Kidney (tissue), 14 donors: ENCODE results near the gene AGER. TPM values are rescaled to one million over a fixed set of nuclear protein-coding genes. Genes with fewer than 3 reads are reported as not detected.
A peak's percentile ranks its signal among the peaks of the same experiment; 100 is the strongest.

Experiments used
- DNase-seq, 5 donors: peaks; one replicate each; pipeline ENCODE4 v3.0.0-alpha.2; 2013 to 2020
- FAIRE-seq: peaks from 2 replicates; lab custom pipeline; 2012; peaks lifted over from hg19 to GRCh38; lab: Jason Lieb, UNC
- H3K27ac ChIP-seq, 2 donors: one replicate each; pipeline ENCODE4 v1.7.0; 2013; ENCODE audit warnings: low read depth in 2 of 2, low read length in 2 of 2, inconsistent platforms in 1 of 2
- H3K27me3 ChIP-seq: one replicate; pipeline ENCODE4 v1.7.1; 2013; ENCODE audit warnings: low read length, inconsistent platforms; ENCODE audit not compliant: control insufficient read depth, insufficient read depth
- H3K36me3 ChIP-seq, 3 donors: one replicate each; pipeline versions ENCODE4 v1.7.0 to v1.7.1; 2013; ENCODE audit warnings: low read length in 3 of 3, control low read depth in 1 of 3, inconsistent platforms in 1 of 3; ENCODE audit not compliant: insufficient read depth in 3 of 3, control insufficient read depth in 2 of 3
- H3K4me1 ChIP-seq, 3 donors: one replicate each; pipeline versions ENCODE4 v1.7.0 to v1.7.1; 2013; ENCODE audit warnings: low read length in 3 of 3, inconsistent platforms in 1 of 3, low read depth in 1 of 3; ENCODE audit not compliant: control insufficient read depth in 2 of 3, insufficient read depth in 2 of 3
- H3K4me3 ChIP-seq, 3 donors: one replicate each; pipeline versions ENCODE4 v1.7.0 to v1.8.1; 2013; ENCODE audit warnings: low read length in 3 of 3, control low read depth in 1 of 3, inconsistent platforms in 1 of 3
- H3K9ac ChIP-seq, 3 donors: one replicate each; pipeline versions ENCODE4 v1.7.0 to v1.7.1; 2013; ENCODE audit warnings: low read length in 3 of 3, control low read depth in 1 of 3, inconsistent platforms in 1 of 3
- H3K9me3 ChIP-seq, 3 donors: one replicate each; pipeline versions ENCODE4 v1.7.0 to v1.7.1; 2013; ENCODE audit warnings: low read length in 3 of 3, control low read depth in 1 of 3, inconsistent platforms in 1 of 3; ENCODE audit not compliant: control insufficient read depth in 2 of 3, insufficient read depth in 1 of 3
- CTCF ChIP-seq: IDR thresholded peaks from 3 replicates; pipeline ENCODE4 v1.5.1; 2012; ENCODE audit warnings: mild to moderate bottlenecking, moderate library complexity, borderline replicate concordance; ENCODE audit not compliant: insufficient read depth; ENCODE audit errors: extremely low read depth
- intact Hi-C: fragments of 100-400 bp; cut with DNase I; formaldehyde crosslinking; loops from one replicate; pipeline ENCODE4 v1.11.1; 2022
- polyA plus RNA-seq: library from polyadenylated mRNA; stranded (reverse); fragments of 350-450 nt; fragmentation: Illumina TruSeq; extraction: RNeasy Lipid Tissue Mini Kit (QIAGEN cat#74804); gene quantifications from one replicate; pipeline ENCODE4 v1.2.3, GENCODE V29; 2014; ENCODE audit warnings: low read depth, low replicate concordance; ENCODE audit not compliant: insufficient read depth
- total RNA-seq: library from RNA; stranded (reverse); fragmentation: NEBNext Ultra II Directional; extraction: Animal tissue kit (Norgen Biotek cat#: 25700); gene quantifications from one replicate; pipeline ENCODE4 v1.2.1, GENCODE V29; 2021
- donor health status: control.
- donor health status: control.
- donor health status: control.
- donor health status: control.
- donor health status: control.
- donor health status: DM: yes; HTN: yes; CAD: no.
- donor health status: Normal renal cell carcinoma (clear cell type).

AGER gene
- total and polyA plus RNA-seq, 2 donors from 2014 or later = 7.1 to 13.0 TPM

- no peak overlapping the region for H3K4me3 ChIP-seq
- H3K27ac ChIP-seq = no peak overlapping the region
- no peaks in the 10 kb centered on the region for H3K27me3 ChIP-seq
- intact Hi-C loops = no loop called here
- TF ChIP-seq CTCF = no peak
- peaks cover 0 to 19% (median 12%) of the 10 kb centered on the region in 3 donors for H3K36me3 ChIP-seq
- no peaks in the 10 kb centered on the region for H3K9me3 ChIP-seq
- H3K4me1 ChIP-seq = no peaks in the 10 kb centered on the region
- FAIRE-seq = no peak
- no peak overlapping the region for H3K9ac ChIP-seq
- peak in 1 of 5 donors; percentile 70 for DNase-seq
These were observed 16.8 kb downstream of the AGER start for GRCh38 chr6:32167154-32167760.

- DNase-seq (peak in 1 of 5 donors; percentile 79), FAIRE-seq (no peak)
- Histone ChIP-seq H3K4me1 (no peaks in the 10 kb centered on the region), H3K27ac (no peak overlapping the region), H3K36me3 (peaks cover 0 to 19% (median 12%) of the 10 kb centered on the region in 3 donors), H3K9ac (no peak overlapping the region), H3K9me3 (no peaks in the 10 kb centered on the region), H3K27me3 (no peaks in the 10 kb centered on the region), H3K4me3 (no peak overlapping the region)
- TF ChIP-seq CTCF = no peak
- intact Hi-C loops = no loop called here
These were observed 17.5 kb downstream of the AGER start for GRCh38 chr6:32166411-32167061.

GRCh38 chr6:32164295-32164694 lies 19.8 kb downstream of the AGER start, which contains the start of gene EGFL8:
TSS of gene EGFL8 (plus strand) at chr6:32164595. CDS start at chr6:32166166, 1,571 bp downstream.
- DNase-seq = no peak

More at GRCh38 chr6:32164295-32164694, 19.8 kb downstream of the AGER start, which contains the start of gene EGFL8:
- Histone ChIP-seq H3K9ac (no peak within 1 kb of the TSS), H3K9me3 (no peaks in the 10 kb centered on the region), H3K36me3 (peaks cover 0 to 16% (median 0%) of the 10 kb centered on the region in 3 donors), H3K4me1 (no peaks in the 10 kb centered on the region), H3K27ac (peak within 1 kb of the TSS in 1 of 2 donors; percentile 22), H3K27me3 (no peaks in the 10 kb centered on the region), H3K4me3 (no peak within 1 kb of the TSS)
- no peak for TF ChIP-seq CTCF
- FAIRE-seq = no peak
- intact Hi-C loops = no loop called here
